Adrenal gland (tissue), 5 donors: ENCODE data around the gene BRCA2.
"Not testable (repeated sequence)": the region's sequence is repeated elsewhere in the genome, so short reads cannot be mapped to it uniquely, and the experiment has no call there.

Source experiments
- POLR2A ChIP-seq, 2 donors: fragments of 450-650 bp; IDR thresholded peaks; one replicate each; pipeline ENCODE4 v1.6.1; 2017; ENCODE audit warnings: antibody characterized with exemption in 2 of 2, mild to moderate bottlenecking in 2 of 2, moderate library complexity in 1 of 2
- TF ChIP-seq, protein P1 (sequence below), 6 experiments: fragments of 450-650 bp in 4 of 6; fragments of 200-600 bp in 2 of 6; sonication (generic) in 1 of 6; IDR thresholded peaks; 1 replicate in 5 of 6; 2 replicates in 1 of 6; pipeline versions ENCODE4 v1.5.1 to v1.8.0; 2016 to 2021; ENCODE audit warnings: antibody characterized with exemption in 6 of 6, mild to moderate bottlenecking in 2 of 6, moderate library complexity in 1 of 6
- donor health status: DM: no; HTN: no; CAD: no.

GRCh38 chr13:32350839-32351441 lies 35.6 kb downstream of the BRCA2 start:
- TF ChIP-seq, protein P1, sequence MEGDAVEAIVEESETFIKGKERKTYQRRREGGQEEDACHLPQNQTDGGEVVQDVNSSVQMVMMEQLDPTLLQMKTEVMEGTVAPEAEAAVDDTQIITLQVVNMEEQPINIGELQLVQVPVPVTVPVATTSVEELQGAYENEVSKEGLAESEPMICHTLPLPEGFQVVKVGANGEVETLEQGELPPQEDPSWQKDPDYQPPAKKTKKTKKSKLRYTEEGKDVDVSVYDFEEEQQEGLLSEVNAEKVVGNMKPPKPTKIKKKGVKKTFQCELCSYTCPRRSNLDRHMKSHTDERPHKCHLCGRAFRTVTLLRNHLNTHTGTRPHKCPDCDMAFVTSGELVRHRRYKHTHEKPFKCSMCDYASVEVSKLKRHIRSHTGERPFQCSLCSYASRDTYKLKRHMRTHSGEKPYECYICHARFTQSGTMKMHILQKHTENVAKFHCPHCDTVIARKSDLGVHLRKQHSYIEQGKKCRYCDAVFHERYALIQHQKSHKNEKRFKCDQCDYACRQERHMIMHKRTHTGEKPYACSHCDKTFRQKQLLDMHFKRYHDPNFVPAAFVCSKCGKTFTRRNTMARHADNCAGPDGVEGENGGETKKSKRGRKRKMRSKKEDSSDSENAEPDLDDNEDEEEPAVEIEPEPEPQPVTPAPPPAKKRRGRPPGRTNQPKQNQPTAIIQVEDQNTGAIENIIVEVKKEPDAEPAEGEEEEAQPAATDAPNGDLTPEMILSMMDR (IDR thresholded peaks at IDR 0.05): not testable (repeated sequence)
- not testable (repeated sequence) for TF ChIP-seq POLR2A (IDR thresholded peaks at IDR 0.05)
